NCI-H524 treated with DMSO at 0.1 percent for 48 hours (cell line): ENCODE data around the gene CNTNAP1.
A peak's percentile ranks its signal among the peaks of the same experiment; 100 is the strongest.

Source experiments
- DNase-seq: peaks from one replicate; lab custom pipeline; 2025; lab: John Stamatoyannopoulos, UW

The CNTNAP1 gene

DNA sequence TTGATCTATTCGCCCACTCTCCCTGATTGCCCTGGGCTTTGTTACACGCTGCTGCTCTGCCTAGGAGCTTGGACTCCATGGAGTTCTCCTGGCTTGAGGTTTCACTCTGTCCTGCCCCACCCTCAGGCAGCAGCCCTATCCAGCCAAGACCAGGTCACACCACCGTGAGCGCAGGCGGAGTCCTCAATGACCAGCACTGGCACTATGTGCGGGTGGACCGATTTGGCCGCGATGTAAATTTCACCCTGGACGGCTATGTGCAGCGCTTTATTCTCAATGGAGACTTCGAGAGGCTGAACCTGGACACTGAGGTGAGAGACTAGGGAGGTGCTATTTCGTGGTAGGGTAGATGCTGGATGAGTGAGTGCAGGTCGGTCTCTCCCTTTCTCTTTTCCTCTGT lies 3.5 kb downstream of the CNTNAP1 start:
- no peak for DNase-seq

DNA sequence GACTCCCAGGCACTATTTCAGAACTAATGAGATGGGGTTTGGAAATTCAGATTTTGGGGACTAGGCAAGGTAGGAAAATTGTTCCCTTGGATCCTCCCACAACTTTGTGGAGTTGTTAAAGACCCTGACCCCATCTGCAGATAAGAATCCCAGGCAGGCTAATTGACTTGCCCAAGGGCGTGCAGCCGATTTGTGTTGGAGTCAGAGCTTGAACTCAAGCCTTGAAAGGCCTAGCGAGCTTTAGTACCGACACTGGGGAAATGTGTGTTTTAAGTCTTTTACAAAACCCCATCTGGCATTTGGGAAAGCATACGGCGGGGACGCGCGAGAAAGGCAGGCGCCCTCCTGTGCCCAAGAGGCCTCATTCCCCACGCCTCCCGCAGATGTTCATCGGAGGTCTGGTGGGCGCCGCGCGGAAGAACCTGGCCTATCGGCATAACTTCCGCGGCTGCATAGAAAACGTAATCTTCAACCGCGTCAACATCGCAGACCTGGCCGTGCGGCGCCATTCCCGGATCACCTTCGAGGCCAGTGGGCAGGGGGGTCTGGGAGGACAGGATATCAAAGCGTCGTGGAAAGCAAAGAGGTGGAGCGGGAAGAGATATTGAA lies 4.3 kb downstream of the CNTNAP1 start:
- no peak for DNase-seq

DNA sequence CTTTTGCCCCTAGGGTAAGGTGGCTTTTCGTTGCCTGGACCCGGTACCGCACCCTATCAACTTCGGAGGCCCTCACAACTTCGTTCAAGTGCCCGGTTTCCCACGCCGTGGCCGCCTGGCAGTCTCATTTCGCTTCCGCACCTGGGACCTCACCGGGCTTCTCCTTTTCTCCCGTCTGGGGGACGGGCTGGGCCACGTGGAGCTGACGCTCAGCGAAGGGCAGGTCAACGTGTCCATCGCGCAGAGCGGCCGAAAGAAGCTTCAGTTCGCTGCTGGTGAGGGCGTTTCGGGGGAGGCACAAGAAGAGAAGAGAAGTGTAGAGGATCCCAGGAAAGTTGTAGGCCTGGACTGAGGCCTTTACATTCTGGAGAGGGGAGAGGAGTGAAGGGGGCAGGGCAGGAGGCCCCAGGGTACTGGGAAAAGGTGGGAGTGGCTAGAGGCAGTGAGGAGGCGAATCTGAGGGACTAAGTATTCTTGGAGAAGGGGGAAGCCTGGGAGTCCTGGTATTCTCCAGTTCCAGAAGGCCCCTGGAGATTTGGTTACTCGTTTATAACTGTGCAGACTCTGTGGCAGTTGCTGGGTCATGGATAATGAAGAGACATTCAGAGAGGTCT lies 5.5 kb downstream of the CNTNAP1 start:
- no peak for DNase-seq

DNA sequence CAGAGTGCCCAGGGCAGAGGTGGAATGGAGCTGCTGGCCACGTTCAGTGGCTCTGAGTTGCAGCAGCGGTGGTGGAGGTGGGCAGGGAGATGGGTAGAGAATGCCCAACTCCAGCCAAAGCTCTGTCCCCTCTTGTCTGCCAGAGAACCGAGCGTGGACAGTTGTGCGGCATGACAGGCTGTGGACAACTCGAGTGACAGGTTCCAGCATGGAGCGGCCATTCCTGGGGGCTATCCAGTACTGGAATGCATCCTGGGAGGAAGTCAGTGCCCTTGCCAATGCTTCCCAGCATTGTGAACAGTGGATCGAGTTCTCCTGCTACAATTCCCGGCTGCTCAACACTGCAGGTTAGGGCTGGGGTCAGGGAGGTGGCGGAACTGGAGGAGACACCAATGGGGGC lies 8.3 kb downstream of the CNTNAP1 start:
- no peak for DNase-seq

DNA sequence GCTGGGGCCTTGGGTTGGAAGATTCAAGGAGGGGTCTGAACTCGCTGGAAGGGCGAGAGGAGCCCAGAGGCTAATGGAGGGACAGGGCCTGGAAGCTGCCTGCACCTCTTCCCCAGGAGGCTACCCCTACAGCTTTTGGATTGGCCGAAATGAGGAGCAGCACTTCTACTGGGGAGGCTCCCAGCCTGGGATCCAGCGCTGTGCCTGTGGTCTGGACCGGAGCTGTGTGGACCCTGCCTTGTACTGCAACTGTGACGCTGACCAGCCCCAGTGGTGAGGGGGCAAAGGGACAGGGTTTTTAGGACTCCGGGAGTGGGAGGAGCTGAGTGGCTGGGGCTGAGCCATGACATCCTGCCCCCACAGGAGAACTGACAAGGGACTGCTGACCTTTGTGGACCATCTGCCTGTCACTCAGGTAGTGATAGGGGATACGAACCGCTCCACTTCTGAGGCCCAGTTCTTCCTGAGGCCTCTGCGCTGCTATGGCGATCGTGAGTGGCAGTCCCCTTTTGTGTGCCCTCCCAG lies 8.8 kb downstream of the CNTNAP1 start:
- no peak for DNase-seq

DNA sequence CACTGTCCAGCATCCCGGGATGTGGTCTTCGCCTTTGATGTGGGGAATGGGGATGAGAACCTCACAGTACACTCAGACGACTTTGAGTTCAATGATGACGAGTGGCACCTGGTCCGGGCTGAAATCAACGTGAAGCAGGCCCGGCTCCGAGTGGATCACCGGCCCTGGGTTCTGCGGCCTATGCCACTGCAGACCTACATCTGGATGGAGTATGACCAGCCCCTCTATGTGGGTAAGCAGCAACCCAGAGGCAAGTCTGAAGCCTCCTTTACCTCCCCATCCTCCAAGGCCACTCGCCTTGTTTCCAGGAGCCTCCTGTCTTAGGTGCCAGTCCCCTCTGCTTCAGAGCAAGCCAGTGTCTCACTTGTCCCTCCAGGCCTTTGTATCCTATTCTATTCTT lies 10.2 kb downstream of the CNTNAP1 start:
- DNase-seq: no peak

DNA sequence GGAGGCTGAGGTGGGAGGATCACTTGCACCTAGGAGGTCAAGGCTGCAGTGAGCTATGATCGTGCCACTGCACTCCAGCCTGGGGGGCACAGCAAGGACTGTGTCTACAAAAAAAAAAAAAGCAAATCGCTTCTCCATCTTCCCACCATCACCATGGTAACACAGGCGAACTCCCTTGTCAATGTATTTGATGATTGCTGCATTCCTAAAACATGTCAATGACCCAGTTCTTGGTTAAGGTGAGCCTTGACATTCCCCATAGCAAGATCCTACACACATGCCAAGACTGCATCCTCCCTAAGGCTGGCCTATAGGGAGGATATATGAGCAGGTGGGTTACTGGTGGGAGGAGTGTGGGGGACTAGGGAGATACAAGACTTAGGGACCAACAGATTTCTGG lies 12.2 kb downstream of the CNTNAP1 start:
- DNase-seq: no peak

DNA sequence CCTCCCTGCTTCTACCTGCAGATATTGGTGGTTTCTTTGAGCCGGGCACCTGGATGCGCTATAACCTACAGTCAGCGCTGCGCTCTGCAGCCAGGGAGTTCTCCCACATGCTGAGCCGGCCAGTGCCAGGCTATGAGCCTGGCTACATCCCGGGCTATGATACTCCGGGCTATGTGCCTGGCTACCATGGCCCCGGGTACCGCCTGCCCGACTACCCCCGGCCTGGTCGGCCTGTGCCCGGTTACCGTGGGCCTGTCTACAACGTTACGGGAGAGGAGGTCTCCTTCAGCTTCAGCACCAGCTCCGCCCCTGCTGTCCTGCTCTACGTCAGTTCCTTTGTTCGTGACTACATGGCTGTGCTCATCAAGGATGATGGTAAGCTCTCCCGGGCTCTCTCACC lies 13.2 kb downstream of the CNTNAP1 start:
- no peak for DNase-seq

DNA sequence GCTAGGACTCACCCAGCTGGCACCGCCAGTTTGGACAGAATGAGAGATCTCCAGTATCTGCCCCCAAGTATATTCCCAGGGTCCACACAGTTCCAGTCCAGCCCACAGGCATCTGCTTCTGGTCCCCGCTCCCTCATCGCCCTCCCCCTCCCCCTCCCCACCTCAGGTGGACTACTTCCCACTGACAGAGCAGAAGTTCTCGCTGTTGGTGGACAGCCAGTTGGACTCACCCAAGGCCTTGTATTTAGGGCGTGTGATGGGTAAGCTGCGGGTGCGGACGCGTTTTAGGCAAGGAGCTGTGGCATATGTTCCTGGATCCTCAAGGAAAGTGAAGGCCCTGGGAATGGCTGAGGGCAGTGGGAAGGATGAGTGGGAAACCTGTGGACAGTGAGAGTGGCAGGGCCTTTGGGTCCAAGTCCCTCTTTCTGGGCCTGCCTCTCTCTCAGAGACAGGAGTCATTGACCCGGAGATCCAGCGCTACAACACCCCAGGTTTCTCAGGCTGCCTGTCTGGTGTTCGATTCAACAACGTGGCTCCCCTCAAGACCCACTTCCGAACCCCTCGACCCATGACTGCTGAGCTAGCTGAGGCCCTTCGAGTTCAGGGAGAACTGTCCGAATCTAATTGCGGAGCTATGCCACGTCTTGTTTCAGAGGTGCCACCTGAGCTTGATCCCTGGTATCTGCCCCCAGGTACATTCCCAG lies 14.9 kb downstream of the CNTNAP1 start:
- no peak for DNase-seq

DNA sequence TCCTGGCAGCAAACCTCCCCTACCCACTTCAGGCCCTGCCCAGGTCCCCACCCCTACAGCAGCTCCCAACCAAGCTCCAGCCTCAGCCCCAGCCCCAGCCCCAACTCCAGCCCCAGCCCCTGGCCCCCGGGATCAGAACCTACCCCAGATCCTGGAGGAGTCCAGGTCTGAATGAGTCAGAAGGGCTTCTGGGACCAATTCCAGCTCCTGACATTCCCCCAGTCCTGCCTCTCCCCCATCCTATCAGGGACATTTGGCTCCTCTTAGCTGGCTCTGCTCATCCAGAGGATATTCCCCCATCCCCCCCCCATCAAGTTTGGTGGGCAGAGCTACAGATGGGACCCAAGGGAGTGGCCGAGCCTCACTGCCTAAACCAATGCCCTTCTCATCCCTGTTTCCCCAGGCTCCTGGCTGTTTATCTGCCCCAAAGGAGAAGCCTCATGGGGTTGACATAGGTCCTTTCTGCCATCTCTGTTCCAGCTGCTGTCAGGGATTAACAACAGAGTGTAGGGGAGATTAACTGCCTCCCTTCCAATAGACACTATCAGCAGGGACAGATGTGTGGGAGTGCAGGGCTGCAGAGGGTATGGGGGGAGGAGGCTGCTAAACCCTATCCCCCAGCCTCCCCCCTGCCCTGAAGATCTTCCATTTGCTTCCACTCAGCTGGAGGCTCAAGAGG lies 16.5 kb downstream of the CNTNAP1 start:
- DNase-seq: peak; percentile 88

DNA sequence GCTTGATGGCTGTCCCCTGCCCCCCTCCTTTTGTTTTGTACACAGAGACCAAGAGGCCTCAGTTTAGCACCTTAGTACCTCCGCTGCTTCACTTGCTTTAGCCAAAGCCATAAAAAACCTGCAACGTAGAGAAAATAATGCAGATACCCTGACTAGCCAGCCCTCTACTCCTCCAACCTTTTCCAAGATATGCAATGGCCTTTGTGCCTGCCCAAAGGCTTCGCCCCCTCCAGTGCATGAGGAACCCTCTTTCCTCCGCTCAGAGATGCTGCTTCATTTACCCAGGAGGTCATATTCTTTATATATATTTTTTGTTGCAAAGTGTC lies 17.0 kb downstream of the CNTNAP1 start:
- no peak for DNase-seq

DNA sequence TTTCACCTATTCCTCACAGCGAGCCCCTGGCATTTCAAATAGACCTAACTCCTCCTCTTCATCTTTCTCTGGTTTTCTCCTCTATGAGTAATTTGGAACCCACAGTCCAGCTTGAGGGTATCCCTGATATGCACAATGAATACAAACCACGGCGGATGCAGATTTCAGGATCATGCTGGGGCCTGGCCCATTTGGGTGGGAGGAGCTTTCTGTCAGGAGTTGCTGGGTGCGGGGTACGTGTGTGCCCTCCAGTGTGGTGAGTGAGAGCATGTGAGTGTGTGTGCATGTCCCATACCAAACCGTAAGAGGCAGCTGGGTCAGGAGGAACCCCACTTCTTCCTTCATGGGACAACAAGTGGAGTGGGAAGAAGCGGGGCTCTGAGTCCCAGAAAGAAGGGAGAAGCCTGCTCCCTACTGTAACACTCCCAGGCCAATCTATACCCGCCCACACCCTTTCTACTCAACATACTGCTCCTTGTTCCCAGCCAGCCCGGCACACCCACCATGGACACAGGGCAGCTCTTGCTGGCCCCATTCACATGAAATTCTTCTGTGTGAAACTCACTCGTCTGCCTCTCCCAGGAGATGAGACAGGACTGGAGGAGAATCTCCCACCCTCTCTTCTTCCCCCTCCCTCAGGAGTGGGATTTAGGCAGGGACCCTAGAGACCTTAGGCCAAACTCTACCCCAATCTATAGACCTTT lies 18.4 kb downstream of the CNTNAP1 start:
- DNase-seq: no peak

DNA sequence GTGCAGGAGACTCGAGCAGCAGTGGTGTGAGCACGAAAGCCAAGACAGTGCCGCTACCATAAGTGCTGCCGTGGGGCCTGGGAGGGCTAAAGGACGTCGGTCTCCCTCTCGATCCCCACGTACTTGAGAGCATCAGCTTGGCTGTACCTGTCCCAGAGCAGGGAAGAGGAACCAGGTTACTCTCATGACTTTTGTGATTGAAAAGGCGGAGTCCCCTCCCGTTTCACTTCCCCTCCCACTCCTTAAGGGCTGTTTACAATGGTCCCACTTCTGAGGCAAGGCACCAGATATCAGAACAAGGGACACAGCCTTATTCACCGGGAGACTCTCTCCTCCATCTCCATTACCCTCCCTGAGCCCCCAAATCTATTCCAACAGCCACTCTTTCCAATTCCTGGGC lies 20.1 kb downstream of the CNTNAP1 start:
- DNase-seq: no peak

DNA sequence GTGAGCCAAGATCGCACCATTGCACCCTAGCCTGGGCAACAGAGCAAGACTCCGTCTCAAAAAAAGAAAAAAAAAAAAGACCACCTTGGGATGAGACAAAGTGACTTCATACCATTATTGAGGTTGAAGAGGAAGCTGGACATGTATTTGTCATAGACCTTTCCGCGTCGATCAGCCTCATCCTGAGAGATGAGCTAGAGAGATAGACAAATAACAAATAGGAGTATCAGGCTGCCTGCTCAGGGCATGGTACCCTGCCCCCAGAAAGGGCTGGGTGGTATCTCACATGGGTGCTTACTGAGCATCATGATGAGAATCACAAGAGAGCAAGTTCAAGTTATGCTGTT lies 22.1 kb downstream of the CNTNAP1 start:
- DNase-seq: no peak

DNA sequence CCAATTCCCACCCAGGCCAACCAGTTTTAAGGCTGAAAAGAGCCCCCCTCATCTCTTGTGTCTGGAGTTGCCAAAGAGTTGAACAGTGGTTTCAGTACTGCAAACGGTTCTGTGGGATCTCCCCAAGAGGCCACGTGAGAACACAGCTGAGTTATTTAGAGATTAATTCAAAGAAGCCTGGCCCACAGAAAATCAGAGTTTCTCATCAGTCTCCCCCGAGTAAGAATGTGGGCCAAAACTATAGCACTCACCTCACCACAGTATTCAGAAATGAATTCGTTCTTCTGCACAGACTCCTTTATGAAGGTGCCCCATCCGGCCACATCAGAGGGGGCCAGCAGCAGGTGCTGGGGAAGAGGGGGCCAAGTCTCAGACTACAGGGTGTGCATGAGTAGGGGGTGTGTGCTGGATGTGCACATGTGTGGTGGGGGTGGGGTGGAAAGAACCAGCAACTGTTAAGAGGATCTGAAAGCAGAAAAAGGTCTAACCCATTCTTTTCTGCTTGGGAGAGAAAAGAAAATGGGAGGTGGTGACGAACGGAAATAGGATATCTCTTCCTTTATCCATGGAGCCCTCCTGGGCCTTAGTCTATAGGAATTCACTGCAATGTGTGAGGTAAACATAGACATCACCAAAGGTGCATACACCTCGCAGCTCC lies 22.6 kb downstream of the CNTNAP1 start:
- DNase-seq: no peak

DNA sequence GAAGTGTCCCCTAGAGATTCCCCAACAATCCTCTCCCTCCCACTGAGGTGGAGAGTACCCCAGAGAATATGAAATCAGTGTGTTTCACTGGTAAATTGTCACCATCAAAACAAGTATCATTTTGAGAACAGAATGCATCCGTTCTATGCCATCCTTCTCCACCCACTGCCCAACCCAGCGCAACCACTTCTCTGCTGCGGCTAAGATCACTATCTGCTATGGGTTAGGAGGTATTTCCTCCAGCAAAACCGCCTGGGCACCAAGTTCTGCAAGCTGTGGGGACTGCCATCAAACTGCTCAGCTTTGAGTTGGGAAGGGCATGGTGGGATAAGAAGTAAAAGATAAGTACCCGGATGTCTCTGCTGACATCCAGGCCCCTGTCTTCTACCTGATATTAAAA lies 24.4 kb downstream of the CNTNAP1 start:
- no peak for DNase-seq

DNA sequence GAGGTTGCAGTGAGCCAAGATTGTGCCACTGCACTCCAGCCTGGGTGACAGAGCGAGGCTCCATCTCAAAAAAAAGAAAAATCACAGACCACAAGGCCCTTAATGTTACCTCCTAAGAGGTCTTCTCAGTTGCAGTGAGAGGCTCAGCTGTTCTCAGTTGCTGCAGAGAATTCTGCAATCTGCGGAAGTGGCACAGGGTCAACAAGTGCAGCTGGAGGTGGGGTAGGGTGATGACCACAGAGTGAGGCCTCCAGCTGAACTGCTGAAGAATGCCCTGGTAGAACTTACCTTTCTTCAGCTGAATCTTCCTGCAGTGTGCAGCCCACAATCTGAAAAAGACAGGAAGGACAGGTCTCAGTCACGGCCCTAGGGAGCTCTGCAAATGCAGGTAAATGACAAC lies 26.3 kb downstream of the CNTNAP1 start:
- no peak for DNase-seq

DNA sequence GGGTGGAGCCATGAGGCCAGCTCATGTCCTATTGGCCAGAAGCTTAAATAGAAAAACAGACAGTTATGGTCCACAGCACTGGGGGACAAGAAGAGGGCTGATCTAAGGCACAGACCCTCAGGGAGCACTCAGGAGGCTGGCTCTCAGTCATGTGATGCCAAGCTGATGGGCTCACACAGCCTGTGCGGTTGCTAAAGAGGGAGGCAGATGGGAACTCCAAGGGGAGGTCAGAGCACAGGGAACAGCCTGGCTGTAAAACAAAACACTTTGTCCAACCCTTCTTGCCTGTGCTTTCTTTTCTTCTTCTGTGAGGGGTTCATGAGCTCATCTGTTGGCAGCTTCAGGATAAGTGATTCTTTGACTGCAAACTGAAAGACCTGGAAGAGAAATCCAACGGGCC lies 27.2 kb downstream of the CNTNAP1 start:
- no peak for DNase-seq

DNA sequence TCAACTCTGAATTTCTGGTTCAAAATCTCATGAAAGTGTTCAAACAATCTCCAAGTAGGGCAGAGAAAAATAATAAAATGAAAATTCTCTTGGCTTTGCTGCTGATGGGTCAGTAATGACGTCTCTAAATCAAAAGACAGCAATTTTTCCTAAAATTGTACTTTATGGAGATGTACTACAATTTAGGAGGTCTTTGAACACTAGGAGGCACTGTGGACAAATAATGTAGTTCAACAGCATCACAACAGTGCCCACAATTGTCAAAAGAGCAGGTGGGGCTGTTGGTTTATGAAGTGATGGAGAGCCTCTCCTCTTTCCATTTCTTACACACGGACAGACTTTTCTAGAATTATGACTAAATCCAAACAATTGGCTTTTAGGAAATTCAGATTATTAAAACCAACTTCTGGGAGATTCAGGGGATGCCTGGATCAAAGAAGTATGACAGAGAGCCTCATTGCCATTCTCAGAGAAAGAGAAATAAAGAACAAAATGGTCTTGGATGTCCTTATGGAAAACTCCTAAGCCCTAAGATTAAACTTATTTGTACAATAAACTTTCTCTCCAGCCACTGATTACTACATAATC lies 38.8 kb downstream of the CNTNAP1 start:
- DNase-seq: peak; percentile 18

DNA sequence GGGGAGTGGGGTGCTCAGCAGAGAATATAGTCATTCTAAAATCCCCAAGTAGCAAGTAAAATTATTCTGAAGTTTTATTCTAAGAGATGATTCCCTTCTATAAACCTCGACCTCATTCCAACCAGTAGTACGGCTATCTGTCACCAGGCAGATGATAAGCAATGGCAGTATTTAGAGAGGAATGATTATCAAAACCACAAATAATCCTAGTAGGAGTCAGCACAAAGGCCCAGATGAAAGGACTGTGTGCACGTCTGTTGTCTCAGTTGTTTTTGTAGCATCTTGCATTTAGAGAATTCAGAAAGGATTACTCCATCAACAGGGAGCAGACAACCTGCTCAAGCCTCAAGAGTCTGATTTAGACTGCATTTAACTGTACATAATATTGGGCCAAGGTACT lies 41.3 kb downstream of the CNTNAP1 start:
- DNase-seq: no peak

DNA sequence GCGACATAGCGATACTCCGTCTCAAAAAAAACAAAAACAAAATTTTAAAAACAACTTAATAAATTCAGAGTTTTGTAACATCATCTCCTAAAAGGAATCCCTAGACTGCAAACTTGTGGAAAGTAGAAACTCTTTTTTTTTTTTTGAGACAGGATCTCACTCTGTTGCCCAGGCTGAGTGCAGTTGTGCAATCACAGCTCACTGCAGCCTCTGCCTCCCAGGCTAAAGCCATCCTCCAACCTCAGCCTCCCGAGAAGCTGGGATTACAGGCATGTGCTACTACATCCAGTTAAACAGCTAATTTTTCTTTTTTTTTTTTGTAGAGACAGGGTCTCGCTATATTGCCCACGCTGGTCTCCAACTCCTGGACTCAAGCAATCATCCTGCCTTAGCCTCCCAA lies 42.8 kb downstream of the CNTNAP1 start:
- DNase-seq: no peak

DNA sequence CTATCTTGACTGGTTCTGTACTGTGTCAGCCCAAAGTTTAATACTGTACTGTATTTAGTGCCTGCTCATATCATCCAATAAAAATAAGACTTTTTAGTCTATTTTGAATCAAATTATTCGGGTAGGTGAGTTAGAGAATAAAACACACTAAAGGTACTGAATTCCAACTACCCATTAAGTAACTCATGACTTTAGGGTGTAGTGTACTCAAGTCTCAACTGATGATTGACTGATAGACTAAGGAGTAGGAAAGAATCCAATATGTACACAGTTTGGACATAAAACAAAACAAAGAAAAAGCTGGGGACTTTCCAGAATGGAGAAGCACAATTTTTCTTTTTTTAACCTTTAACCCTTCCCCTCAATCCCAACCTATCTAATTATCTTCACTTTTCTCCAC lies 58.4 kb downstream of the CNTNAP1 start:
- DNase-seq: no peak
